Skeletal muscle tissue (tissue), 5 donors: ENCODE measurements around the gene TAF11L5. TPM values are rescaled to one million over a fixed set of nuclear protein-coding genes. Genes with fewer than 3 reads are reported as not detected.
"Not testable (repeated sequence)": the region's sequence is repeated elsewhere in the genome, so short reads cannot be mapped to it uniquely, and the experiment has no call there.

Experiments
- H3K27ac ChIP-seq: one replicate; pipeline ENCODE4 v1.7.0; 2013; ENCODE audit warnings: mild to moderate bottlenecking, low read depth, low read length, inconsistent platforms
- H3K27me3 ChIP-seq, 3 donors: one replicate each; pipeline ENCODE4 v1.7.0; 2013; ENCODE audit warnings: low read length in 3 of 3; ENCODE audit not compliant: control insufficient read depth in 3 of 3, insufficient read depth in 3 of 3
- H3K36me3 ChIP-seq, 3 donors: one replicate each; pipeline ENCODE4 v1.7.0; 2013; ENCODE audit warnings: low read length in 3 of 3; ENCODE audit not compliant: control insufficient read depth in 3 of 3, insufficient read depth in 3 of 3
- H3K4me1 ChIP-seq, 3 donors: one replicate each; pipeline ENCODE4 v1.7.0; 2013; ENCODE audit warnings: low read length in 3 of 3, mild to moderate bottlenecking in 3 of 3; ENCODE audit not compliant: control insufficient read depth in 3 of 3, insufficient read depth in 3 of 3
- H3K4me3 ChIP-seq, 3 donors: one replicate each; pipeline ENCODE4 v1.7.0; 2013; ENCODE audit warnings: low read length in 3 of 3
- H3K9ac ChIP-seq, 3 donors: one replicate each; pipeline ENCODE4 v1.7.0; 2013; ENCODE audit warnings: low read length in 3 of 3, mild to moderate bottlenecking in 3 of 3, moderate library complexity in 2 of 3, low read depth in 1 of 3
- H3K9me3 ChIP-seq, 3 donors: one replicate each; pipeline ENCODE4 v1.7.0; 2013; ENCODE audit warnings: low read length in 3 of 3; ENCODE audit not compliant: control insufficient read depth in 3 of 3
- small RNA-seq: library from RNA; depleted of rRNA; stranded (forward); fragments of <200 nt; gene quantifications from one replicate; pipeline ENCODE3, GENCODE V24; 2014
- total RNA-seq: library from RNA; depleted of rRNA; stranded (reverse); fragments of >200 nt; gene quantifications from one replicate; pipeline ENCODE4 v1.2.3, GENCODE V29; 2014
- donor health status: Osteomylitis.

TAF11L5 gene
- total RNA-seq, 1 donor from 2014 or later, result not detected

GRCh38 chr5:17497931-17498330 is 27.1 kb upstream of the TAF11L5 start, which contains the start of gene TAF11L2:
Gene TAF11L2, plus strand, starts transcription at chr5:17498231.
- not testable (repeated sequence) for H3K4me1 ChIP-seq, H3K27me3 ChIP-seq, H3K9ac ChIP-seq, H3K4me3 ChIP-seq, H3K27ac ChIP-seq, H3K9me3 ChIP-seq, H3K36me3 ChIP-seq

GRCh38 chr5:17511775-17512325 is 13.2 kb upstream of the TAF11L5 start:
- no peaks in the 10 kb centered on the region for H3K36me3 ChIP-seq
- H3K4me1 ChIP-seq, result no peaks in the 10 kb centered on the region
- no peaks in the 10 kb centered on the region for H3K9me3 ChIP-seq
- H3K27ac ChIP-seq, result no peak overlapping the region
- no peak overlapping the region for H3K4me3 ChIP-seq
- no peak overlapping the region for H3K9ac ChIP-seq
- H3K27me3 ChIP-seq, result no peaks in the 10 kb centered on the region

- not testable (repeated sequence) for H3K27me3 ChIP-seq, H3K4me3 ChIP-seq, H3K9me3 ChIP-seq, H3K4me1 ChIP-seq, H3K36me3 ChIP-seq, H3K27ac ChIP-seq, H3K9ac ChIP-seq
Measured at GRCh38 chr5:17517526-17517925, 7.5 kb upstream of the TAF11L5 start.

- not testable (repeated sequence) for H3K36me3 ChIP-seq, H3K27me3 ChIP-seq, H3K27ac ChIP-seq, H3K4me3 ChIP-seq, H3K4me1 ChIP-seq, H3K9ac ChIP-seq, H3K9me3 ChIP-seq
Measured at GRCh38 chr5:17518067-17518466, 7.0 kb upstream of the TAF11L5 start, which contains the start of gene TAF11L3. Gene TAF11L3, plus strand, starts transcription at chr5:17518367.

- not testable (repeated sequence) for H3K27ac ChIP-seq, H3K9me3 ChIP-seq, H3K4me3 ChIP-seq, H3K4me1 ChIP-seq, H3K27me3 ChIP-seq, H3K9ac ChIP-seq, H3K36me3 ChIP-seq
Measured at GRCh38 chr5:17519508-17519907, 5.5 kb upstream of the TAF11L5 start.

- not testable (repeated sequence) for H3K4me3 ChIP-seq, H3K4me1 ChIP-seq, H3K9me3 ChIP-seq, H3K9ac ChIP-seq, H3K27ac ChIP-seq, H3K27me3 ChIP-seq, H3K36me3 ChIP-seq
Measured at GRCh38 chr5:17521501-17521900, 3.5 kb upstream of the TAF11L5 start, which contains the start of gene TAF11L4. Gene TAF11L4, plus strand, starts transcription at chr5:17521801.

- not testable (repeated sequence) for H3K9me3 ChIP-seq, H3K36me3 ChIP-seq, H3K4me1 ChIP-seq, H3K4me3 ChIP-seq, H3K9ac ChIP-seq, H3K27ac ChIP-seq, H3K27me3 ChIP-seq
Measured at GRCh38 chr5:17526504-17526903, 1.5 kb downstream of the TAF11L5 start.

- H3K4me3 ChIP-seq, H3K9me3 ChIP-seq, H3K27ac ChIP-seq, H3K4me1 ChIP-seq, H3K36me3 ChIP-seq, H3K9ac ChIP-seq, H3K27me3 ChIP-seq: not testable (repeated sequence)
Measured at GRCh38 chr5:17528369-17528768, 3.3 kb downstream of the TAF11L5 start, which contains the start of gene TAF11L6. Gene TAF11L6, plus strand, starts transcription at chr5:17528669.

Small RNA genes within 50 kb of the gene (small RNA-seq; reads per million reads assigned to genes)
- not detected for gene AC106774.3

Other genes with a start within 250 kb of the TAF11L5 start
- gene TAF11L2, start 27.0 kb upstream of the TAF11L5 start, total RNA-seq, result not detected
- gene TAF11L3, start 6.9 kb upstream of the TAF11L5 start, total RNA-seq, result not detected
- not detected for gene TAF11L4, start 3.4 kb upstream of the TAF11L5 start, total RNA-seq
- not detected for gene TAF11L6, start 3.4 kb downstream of the TAF11L5 start, total RNA-seq
- gene TAF11L7, start 60.5 kb downstream of the TAF11L5 start, total RNA-seq, result not detected
- not detected for gene TAF11L8, start 65.7 kb downstream of the TAF11L5 start, total RNA-seq
- not detected for gene TAF11L9, start 69.2 kb downstream of the TAF11L5 start, total RNA-seq
- gene TAF11L10, start 72.6 kb downstream of the TAF11L5 start, total RNA-seq, result not detected
- gene TAF11L11, start 78.9 kb downstream of the TAF11L5 start, total RNA-seq, result not detected
- gene TAF11L12, start 85.2 kb downstream of the TAF11L5 start, total RNA-seq, result not detected
- not detected for gene TAF11L13, start 106.9 kb downstream of the TAF11L5 start, total RNA-seq
- gene TAF11L14, start 109.2 kb downstream of the TAF11L5 start, total RNA-seq, result not detected